GM12892 (cell line): ENCODE measurements around the gene CHST8.

Experiments used
- POLR2A ChIP-seq: IDR thresholded peaks from 2 replicates; pipeline ENCODE4 v1.6.1; 2011; ENCODE audit warnings: low read depth, low read length, control low read depth
- TAF1 ChIP-seq: IDR thresholded peaks from 2 replicates; pipeline ENCODE4 v1.6.1; 2011; ENCODE audit warnings: low read depth, mild to moderate bottlenecking, control low read depth, low read length, borderline replicate concordance

GRCh38 chr19:33686262-33686661 is 64.5 kb downstream of the CHST8 start:
- TF ChIP-seq TAF1 (no peak), POLR2A (no peak)
